Femur (tissue), 1 donor: ENCODE measurements around the gene SLC4A7.
"Not testable (repeated sequence)": the region's sequence is repeated elsewhere in the genome, so short reads cannot be mapped to it uniquely, and the experiment has no call there.

Experiments used
- DNase-seq: peaks from one replicate; pipeline ENCODE4 v3.0.0-alpha.2; 2017

Gene SLC4A7

GRCh38 chr3:27486336-27486735 is 2.2 kb upstream of the SLC4A7 start:
- no peak for DNase-seq

- no peak for DNase-seq
These were observed 1.7 kb upstream of the SLC4A7 start for GRCh38 chr3:27485866-27486265.

GRCh38 chr3:27483117-27484014 is 818 bp downstream of the SLC4A7 start:
- DNase-seq, result peak; percentile 75

- no peak for DNase-seq
These were observed 4.2 kb downstream of the SLC4A7 start for GRCh38 chr3:27479806-27480543.

GRCh38 chr3:27471923-27472550 is 12.1 kb downstream of the SLC4A7 start:
- peak; percentile 53 for DNase-seq

GRCh38 chr3:27468283-27468886 is 15.8 kb downstream of the SLC4A7 start:
- DNase-seq, result no peak

GRCh38 chr3:27467545-27467944 is 16.6 kb downstream of the SLC4A7 start:
- no peak for DNase-seq

GRCh38 chr3:27464646-27465045 is 19.5 kb downstream of the SLC4A7 start:
- DNase-seq, result no peak

- no peak for DNase-seq
These were observed 22.0 kb downstream of the SLC4A7 start for GRCh38 chr3:27462228-27462627.

GRCh38 chr3:27458929-27459328 is 25.3 kb downstream of the SLC4A7 start:
- DNase-seq, result no peak

GRCh38 chr3:27456554-27456953 is 27.6 kb downstream of the SLC4A7 start:
- no peak for DNase-seq

- DNase-seq, result no peak
These were observed 29.3 kb downstream of the SLC4A7 start for GRCh38 chr3:27454914-27455313.

GRCh38 chr3:27454461-27454860 is 29.7 kb downstream of the SLC4A7 start:
- no peak for DNase-seq

GRCh38 chr3:27452368-27453090 is 31.7 kb downstream of the SLC4A7 start:
- no peak for DNase-seq

GRCh38 chr3:27451842-27452241 is 32.3 kb downstream of the SLC4A7 start:
- DNase-seq, result no peak

GRCh38 chr3:27451251-27451650 is 32.9 kb downstream of the SLC4A7 start:
- DNase-seq, result no peak

- no peak for DNase-seq
These were observed 34.5 kb downstream of the SLC4A7 start for GRCh38 chr3:27449530-27450150.

- DNase-seq, result not testable (repeated sequence)
These were observed 41.2 kb downstream of the SLC4A7 start for GRCh38 chr3:27442995-27443394.

GRCh38 chr3:27438352-27438751 is 45.8 kb downstream of the SLC4A7 start:
- not testable (repeated sequence) for DNase-seq

GRCh38 chr3:27431116-27431515 is 53.1 kb downstream of the SLC4A7 start:
- peak; percentile 27 for DNase-seq

GRCh38 chr3:27429909-27430308 is 54.3 kb downstream of the SLC4A7 start:
- DNase-seq, result no peak

- no peak for DNase-seq
These were observed 55.7 kb downstream of the SLC4A7 start for GRCh38 chr3:27428446-27428845.
